Neural cell (in vitro differentiated cells): ENCODE measurements around the gene LSM4. TPM values are rescaled to one million over a fixed set of nuclear protein-coding genes. Genes with fewer than 3 reads are reported as not detected.

Source experiments
- H2AFZ ChIP-seq: fragments of 200-600, 300-800 bp; sonication (generic), shearing (Covaris generic); 2 replicates; pipeline ENCODE4 v1.6.0; 2014; ENCODE audit warnings: low read depth, mild to moderate bottlenecking, antibody characterized with exemption, low read length, moderate library complexity
- H3F3A ChIP-seq: fragments of 200-600 bp; shearing (Covaris generic); 2 replicates; pipeline ENCODE4 v1.6.1; 2016; ENCODE audit warnings: mild to moderate bottlenecking, moderate library complexity, mixed read lengths, antibody characterized with exemption, low read length; ENCODE audit not compliant: insufficient read depth, poor library complexity, severe bottlenecking
- H3K27ac ChIP-seq: fragments of 200-600, 300-800 bp; sonication (generic), shearing (Covaris generic); 2 replicates; pipeline ENCODE4 v1.5.1; 2014; ENCODE audit warnings: mild to moderate bottlenecking, low read length, moderate library complexity
- H3K27me3 ChIP-seq: fragments of 300-800, 200-600 bp; sonication (generic), shearing (Covaris generic); 2 replicates; pipeline ENCODE4 v1.6.0; 2014; ENCODE audit warnings: mild to moderate bottlenecking, low read depth, low read length, moderate library complexity; ENCODE audit not compliant: insufficient read depth
- H3K36me3 ChIP-seq: fragments of 300-800, 200-600 bp; sonication (generic), shearing (Covaris generic); 2 replicates; pipeline ENCODE4 v1.5.1; 2014; ENCODE audit warnings: mild to moderate bottlenecking, antibody characterized with exemption, low read length, moderate library complexity; ENCODE audit not compliant: insufficient read depth
- H3K4me2 ChIP-seq: fragments of 300-800, 200-600 bp; sonication (generic), shearing (Covaris generic); 2 replicates; pipeline ENCODE4 v1.6.0; 2014; ENCODE audit warnings: mild to moderate bottlenecking, low read length
- H3K4me3 ChIP-seq: fragments of 300-800, 200-600 bp; sonication (generic), shearing (Covaris generic); 2 replicates; pipeline ENCODE4 v1.5.1; 2014; ENCODE audit warnings: mild to moderate bottlenecking, low read length, moderate library complexity
- H3K79me2 ChIP-seq: fragments of 200-600 bp; shearing (Covaris generic); replicated peaks from 2 replicates; pipeline ENCODE4 v1.6.0; 2014; ENCODE audit warnings: mild to moderate bottlenecking, low read length, moderate library complexity; ENCODE audit not compliant: insufficient read depth
- H3K9ac ChIP-seq: fragments of 300-800, 200-600 bp; sonication (generic), shearing (Covaris generic); 2 replicates; pipeline ENCODE4 v1.6.1; 2016; ENCODE audit warnings: mild to moderate bottlenecking, low read length, mixed read lengths
- H3K9me2 ChIP-seq: fragments of 200-600 bp; shearing (Covaris generic); 2 replicates; pipeline ENCODE4 v1.6.1; 2016; ENCODE audit warnings: mild to moderate bottlenecking, low read length, mixed read lengths; ENCODE audit not compliant: insufficient read depth
- H3K9me3 ChIP-seq: fragments of 200-600, 300-800 bp; sonication (generic), shearing (Covaris generic); 2 replicates; pipeline ENCODE4 v1.6.1; 2016; ENCODE audit warnings: mild to moderate bottlenecking, mixed run types, low read length, moderate library complexity, mixed read lengths
- H4K20me1 ChIP-seq: fragments of 200-600 bp; shearing (Covaris generic); 2 replicates; pipeline ENCODE4 v1.6.1; 2016; ENCODE audit warnings: mild to moderate bottlenecking, mixed run types; ENCODE audit not compliant: insufficient read depth
- CTCF ChIP-seq: fragments of 450-650 bp; IDR thresholded peaks from 2 replicates; pipeline ENCODE4 v1.5.1; 2014; ENCODE audit warnings: antibody characterized with exemption, mild to moderate bottlenecking, moderate library complexity; ENCODE audit not compliant: poor library complexity, severe bottlenecking
- EP300 ChIP-seq: fragments of 450-650 bp; conservative IDR thresholded peaks from 2 replicates; pipeline ENCODE4 v1.6.1; 2014; ENCODE audit warnings: antibody characterized with exemption, mild to moderate bottlenecking, moderate library complexity; ENCODE audit not compliant: poor library complexity, severe bottlenecking
- EZH2 ChIP-seq: fragments of 200-600, 300-800 bp; shearing (Covaris generic), sonication (generic); IDR thresholded peaks from 2 replicates; pipeline ENCODE4 v1.6.1; 2014; ENCODE audit warnings: antibody characterized with exemption, low read length, borderline replicate concordance, mild to moderate bottlenecking; ENCODE audit not compliant: insufficient read depth, poor library complexity, severe bottlenecking
- MXI1 ChIP-seq: fragments of 450-650 bp; conservative IDR thresholded peaks from 2 replicates; pipeline ENCODE4 v1.6.1; 2014; ENCODE audit warnings: antibody characterized with exemption, mild to moderate bottlenecking; ENCODE audit not compliant: poor library complexity, severe bottlenecking
- POLR2AphosphoS5 ChIP-seq: IDR thresholded peaks from 2 replicates; pipeline ENCODE4 v1.6.1; 2012
- RAD21 ChIP-seq: fragments of 450-650 bp; conservative IDR thresholded peaks from 2 replicates; pipeline ENCODE4 v1.6.1; 2014; ENCODE audit warnings: antibody characterized with exemption, mild to moderate bottlenecking, moderate library complexity
- REST ChIP-seq: IDR thresholded peaks from 2 replicates; pipeline ENCODE4 v1.6.1; 2012; ENCODE audit warnings: borderline replicate concordance
- SMC3 ChIP-seq: fragments of 450-650 bp; conservative IDR thresholded peaks from 2 replicates; pipeline ENCODE4 v1.6.1; 2014; ENCODE audit warnings: antibody characterized with exemption, mild to moderate bottlenecking, moderate library complexity; ENCODE audit not compliant: poor library complexity
- TAF1 ChIP-seq: IDR thresholded peaks from 2 replicates; pipeline ENCODE4 v1.6.1; 2012; ENCODE audit warnings: low read depth
- polyA plus RNA-seq: library from polyadenylated mRNA; depleted of rRNA; stranded (reverse); fragments of >200 nt; gene quantifications from 2 replicates; pipeline ENCODE4 v1.2.3, GENCODE V29; 2014

Gene LSM4
- polyA plus RNA-seq, 1 donor from 2014 or later: 382 TPM

DNA sequence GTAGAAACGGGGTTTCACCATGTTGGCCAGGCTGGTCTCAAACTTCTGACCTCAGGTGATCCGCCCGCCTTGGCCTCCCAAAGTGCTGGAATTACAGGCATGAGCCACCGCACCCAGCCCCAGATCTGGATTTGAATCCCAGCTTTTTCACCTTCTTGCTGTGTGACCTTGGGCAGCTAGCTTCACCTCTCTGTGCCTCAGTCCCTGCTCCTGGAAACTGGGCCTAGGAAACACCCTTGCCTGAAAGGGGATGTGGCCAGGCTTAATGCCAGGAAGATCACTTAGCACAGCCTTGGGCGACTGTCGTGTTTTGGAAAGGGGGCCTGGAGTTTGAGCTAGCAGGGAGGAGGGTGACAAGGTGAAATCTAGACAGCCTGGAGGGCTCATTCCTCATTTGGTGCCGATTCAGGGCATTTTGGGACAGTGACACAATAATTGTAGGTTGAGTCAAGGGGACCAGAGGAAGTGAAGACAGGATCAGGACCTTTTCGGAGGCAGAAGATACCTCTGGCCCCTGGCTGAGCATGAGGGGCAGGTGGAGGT is 19.3 kb upstream of the LSM4 start:
- no peaks in the 10 kb centered on the region for H3K27me3 ChIP-seq
- no peak overlapping the region for H3K9ac ChIP-seq
- no peaks in the 10 kb centered on the region for H4K20me1 ChIP-seq
- no peak overlapping the region for H2AFZ ChIP-seq
- TF ChIP-seq EP300: no peak
- TF ChIP-seq SMC3: no peak
- no peak for TF ChIP-seq TAF1
- no peak for TF ChIP-seq EZH2
- TF ChIP-seq POLR2AphosphoS5: no peak
- TF ChIP-seq REST: no peak
- TF ChIP-seq CTCF: no peak
- no peak for TF ChIP-seq MXI1
- no peak for TF ChIP-seq RAD21
- H3K4me3 ChIP-seq: no peak overlapping the region
- no peaks in the 10 kb centered on the region for H3K79me2 ChIP-seq
- no peaks in the 10 kb centered on the region for H3K9me3 ChIP-seq
- H3K4me2 ChIP-seq: no peak overlapping the region
- H3K27ac ChIP-seq: no peak overlapping the region
- H3F3A ChIP-seq: no peaks in the 10 kb centered on the region
- H3K9me2 ChIP-seq: no peaks in the 10 kb centered on the region
- no peaks in the 10 kb centered on the region for H3K36me3 ChIP-seq

DNA sequence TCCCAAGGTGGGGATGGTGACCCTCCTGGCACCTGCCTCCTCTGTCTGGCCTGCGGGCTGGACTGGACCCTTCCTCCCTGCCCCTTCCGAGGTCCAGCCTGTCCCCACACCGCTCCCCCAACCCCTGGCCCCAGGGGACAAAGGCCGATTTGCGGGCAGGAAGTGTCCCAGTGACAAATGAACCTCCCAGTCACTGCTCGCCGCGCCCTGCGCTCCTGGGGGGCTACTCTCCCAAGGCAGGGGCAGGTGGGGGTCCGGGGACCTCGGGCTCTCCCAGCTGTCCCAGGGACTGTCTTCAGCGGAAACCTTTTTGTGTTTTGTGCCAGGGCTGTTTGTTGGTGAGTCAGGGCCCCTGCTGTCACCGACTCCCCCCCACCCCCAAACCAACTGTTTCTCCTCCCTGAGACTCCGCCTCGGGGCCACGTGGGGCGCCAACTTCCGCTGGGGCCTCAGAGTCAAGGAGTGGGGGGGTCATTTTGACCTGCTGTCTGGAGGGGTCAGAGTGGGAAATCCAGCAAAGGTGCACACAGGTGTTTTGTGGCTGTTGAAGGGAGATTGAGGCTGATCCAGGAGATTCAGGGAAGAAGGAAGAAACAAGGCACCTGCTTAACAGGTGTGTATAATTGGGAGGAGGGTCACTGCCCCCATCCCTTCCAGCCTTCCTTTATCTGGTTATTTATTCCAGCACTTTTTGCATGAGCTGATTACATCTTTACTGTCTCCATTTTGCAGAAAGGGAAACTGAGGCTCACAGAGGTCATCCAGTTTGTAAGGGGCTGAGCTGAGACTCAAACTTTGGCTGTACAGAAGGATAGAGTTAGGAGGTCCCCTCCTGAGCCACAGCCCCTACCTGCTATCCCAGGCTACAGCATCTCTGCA is 18.4 kb upstream of the LSM4 start:
- Histone ChIP-seq H3K27me3 (no peaks in the 10 kb centered on the region), H3K4me3 (peak overlapping the region; percentile 88), H3K27ac (no peak overlapping the region)

More for the DNA sequence above, 18.4 kb upstream of the LSM4 start:
- Histone ChIP-seq H3K36me3 (no peaks in the 10 kb centered on the region), H2AFZ (peak overlapping the region; percentile 69), H4K20me1 (no peaks in the 10 kb centered on the region), H3K79me2 (no peaks in the 10 kb centered on the region), H3K9me2 (no peaks in the 10 kb centered on the region), H3F3A (no peaks in the 10 kb centered on the region), H3K4me2 (peak overlapping the region; percentile 70), H3K9me3 (no peaks in the 10 kb centered on the region), H3K9ac (peak overlapping the region; percentile 77)
- TF ChIP-seq REST (no peak), TAF1 (no peak), EZH2 (no peak), SMC3 (no peak), EP300 (no peak), RAD21 (no peak), POLR2AphosphoS5 (no peak), MXI1 (no peak), CTCF (no peak)
